ENCODE results near the gene ZNF23. TPM values are rescaled to one million over a fixed set of nuclear protein-coding genes. Genes with fewer than 3 reads are reported as not detected.
"Not testable (repeated sequence)": the region's sequence is repeated elsewhere in the genome, so short reads cannot be mapped to it uniquely, and the experiment has no call there.

Gene ZNF23
- polyA plus RNA-seq (2013, experiment 1 of 2): 8.0 TPM
- polyA plus RNA-seq (2013, experiment 2 of 2): 8.5 TPM

- H2BK5ac ChIP-seq (ENCODE audit: low read length): peak within 1 kb of the TSS; percentile 84
- peak within 1 kb of the TSS; percentile 72 for H3K4me2 ChIP-seq (ENCODE audit: insufficient read depth, low read length, poor library complexity, severe bottlenecking)
- no CpG with 5 or more reads among the region's 52 CpGs for WGBS, 2 donors (ENCODE audit: extremely low coverage in 2 of 2, insufficient read length in 2 of 2, insufficient replicate concordance in 1 of 2)
- peak within 1 kb of the TSS; percentile 99 for H3K9ac ChIP-seq (ENCODE audit: low read depth, low read length, poor library complexity)
- no peak within 1 kb of the TSS for H2BK15ac ChIP-seq (ENCODE audit: low read length)
- peak within 1 kb of the TSS; percentile 96 for H3K18ac ChIP-seq (ENCODE audit: low read length)
- DNase-seq (ENCODE audit: low spot score): peak; percentile 75
- peak within 1 kb of the TSS; percentile 64 for H3K14ac ChIP-seq (ENCODE audit: low read length)
- H3K23ac ChIP-seq (ENCODE audit: low read depth, low read length, poor library complexity): peak within 1 kb of the TSS; percentile 95
- peaks cover 2 to 12% of the 10 kb centered on the region in 2 donors for H3K4me1 ChIP-seq (ENCODE audit: control insufficient read depth in 2 of 2, insufficient read depth in 1 of 2, low read depth in 1 of 2, low read length in 2 of 2)
- peak within 1 kb of the TSS; percentile 64 for H4K91ac ChIP-seq (ENCODE audit: low read depth, low read length, poor library complexity)
- peak within 1 kb of the TSS; percentile 95 for H4K8ac ChIP-seq (ENCODE audit: low read depth, low read length)
- peaks cover 5% of the 10 kb centered on the region for H3K79me1 ChIP-seq (ENCODE audit: low read depth, low read length)
- H3K9me3 ChIP-seq (replicated peaks in 1 of 2; ENCODE audit: control insufficient read depth in 2 of 2, insufficient read depth in 1 of 2, low read depth in 1 of 2, low read length in 2 of 2): no peaks in the 10 kb centered on the region
- H3K4ac ChIP-seq (ENCODE audit: low read length): no peak within 1 kb of the TSS
- H3K4me3 ChIP-seq (ENCODE audit: low read length in 2 of 2): peak within 1 kb of the TSS; percentile 99 to 100
- no peak within 1 kb of the TSS for H3K27ac ChIP-seq (replicated peaks; ENCODE audit: low read length)
- H2BK120ac ChIP-seq (ENCODE audit: low read depth, low read length): no peak within 1 kb of the TSS
- no peak within 1 kb of the TSS for H2BK12ac ChIP-seq (ENCODE audit: low read length)
- peak within 1 kb of the TSS; percentile 98 for H2AFZ ChIP-seq (ENCODE audit: low read length)
- no peaks in the 10 kb centered on the region for H3K27me3 ChIP-seq (ENCODE audit: control insufficient read depth in 3 of 3, insufficient read depth in 3 of 3, low read depth in 1 of 3, low read length in 3 of 3)
- H2AK5ac ChIP-seq (ENCODE audit: low read depth, low read length): peak within 1 kb of the TSS; percentile 65
- H3K36me3 ChIP-seq (replicated peaks in 1 of 2; ENCODE audit: control insufficient read depth in 2 of 2, insufficient read depth in 2 of 2, low read length in 2 of 2): no peaks in the 10 kb centered on the region
Observed at GRCh38 chr16:71461686-71462648, at the start of gene ZNF23. TSS of gene ZNF23 (minus strand) at chr16:71462247. CDS start at chr16:71456796, 5,451 bp downstream.

- no peaks in the 10 kb centered on the region for H3K79me1 ChIP-seq (ENCODE audit: low read depth, low read length)
- no peak overlapping the region for H3K4ac ChIP-seq (ENCODE audit: low read length)
- no peak overlapping the region for H3K23ac ChIP-seq (ENCODE audit: low read depth, low read length, poor library complexity)
- H2BK120ac ChIP-seq (ENCODE audit: low read depth, low read length): no peak overlapping the region
- no peak overlapping the region for H4K8ac ChIP-seq (ENCODE audit: low read depth, low read length)
- H3K27ac ChIP-seq (replicated peaks; ENCODE audit: low read length): no peak overlapping the region
- H3K4me3 ChIP-seq (ENCODE audit: low read length in 2 of 2): no peak overlapping the region
- no peaks in the 10 kb centered on the region for H3K27me3 ChIP-seq (ENCODE audit: control insufficient read depth in 3 of 3, insufficient read depth in 3 of 3, low read depth in 1 of 3, low read length in 3 of 3)
- H3K4me1 ChIP-seq (ENCODE audit: control insufficient read depth in 2 of 2, insufficient read depth in 1 of 2, low read depth in 1 of 2, low read length in 2 of 2): no peaks in the 10 kb centered on the region
- H2BK12ac ChIP-seq (ENCODE audit: low read length): no peak overlapping the region
- no peaks in the 10 kb centered on the region for H3K36me3 ChIP-seq (replicated peaks in 1 of 2; ENCODE audit: control insufficient read depth in 2 of 2, insufficient read depth in 2 of 2, low read length in 2 of 2)
- no peak overlapping the region for H3K4me2 ChIP-seq (ENCODE audit: insufficient read depth, low read length, poor library complexity, severe bottlenecking)
- H2AK5ac ChIP-seq (ENCODE audit: low read depth, low read length): no peak overlapping the region
- H2BK15ac ChIP-seq (ENCODE audit: low read length): no peak overlapping the region
- no peak overlapping the region for H3K9ac ChIP-seq (ENCODE audit: low read depth, low read length, poor library complexity)
- H2AFZ ChIP-seq (ENCODE audit: low read length): no peak overlapping the region
- no peak for DNase-seq (ENCODE audit: low spot score)
- no peak overlapping the region for H3K18ac ChIP-seq (ENCODE audit: low read length)
- H3K14ac ChIP-seq (ENCODE audit: low read length): no peak overlapping the region
- no CpG with 5 or more reads among the region's 1 CpG for WGBS, 2 donors (ENCODE audit: extremely low coverage in 2 of 2, insufficient read length in 2 of 2, insufficient replicate concordance in 1 of 2)
- no peak overlapping the region for H2BK5ac ChIP-seq (ENCODE audit: low read length)
- no peak overlapping the region for H4K91ac ChIP-seq (ENCODE audit: low read depth, low read length, poor library complexity)
- no peaks in the 10 kb centered on the region for H3K9me3 ChIP-seq (replicated peaks in 1 of 2; ENCODE audit: control insufficient read depth in 2 of 2, insufficient read depth in 1 of 2, low read depth in 1 of 2, low read length in 2 of 2)
Observed at GRCh38 chr16:71507061-71507460, 45.0 kb upstream of the ZNF23 start.

- no peak overlapping the region for H2BK5ac ChIP-seq (ENCODE audit: low read length)
Observed at GRCh38 chr16:71504901-71505300, 42.9 kb upstream of the ZNF23 start.

GRCh38 chr16:71504051-71504450 lies 42.0 kb upstream of the ZNF23 start:
- WGBS, 2 donors (ENCODE audit: extremely low coverage in 2 of 2, insufficient read length in 2 of 2, insufficient replicate concordance in 1 of 2): no CpG with 5 or more reads among the region's 7 CpGs
- not testable (repeated sequence) for H3K4me3 ChIP-seq (ENCODE audit: low read length in 2 of 2); H4K91ac ChIP-seq (ENCODE audit: low read depth, low read length, poor library complexity); H2AK5ac ChIP-seq (ENCODE audit: low read depth, low read length); H3K27me3 ChIP-seq (ENCODE audit: control insufficient read depth in 3 of 3, insufficient read depth in 3 of 3, low read depth in 1 of 3, low read length in 3 of 3); H2AFZ ChIP-seq (ENCODE audit: low read length); H2BK15ac ChIP-seq (ENCODE audit: low read length); DNase-seq (ENCODE audit: low spot score); H3K4ac ChIP-seq (ENCODE audit: low read length); H3K18ac ChIP-seq (ENCODE audit: low read length); H3K79me1 ChIP-seq (ENCODE audit: low read depth, low read length); H3K9ac ChIP-seq (ENCODE audit: low read depth, low read length, poor library complexity); H3K36me3 ChIP-seq (replicated peaks in 1 of 2; ENCODE audit: control insufficient read depth in 2 of 2, insufficient read depth in 2 of 2, low read length in 2 of 2); H2BK12ac ChIP-seq (ENCODE audit: low read length); H2BK120ac ChIP-seq (ENCODE audit: low read depth, low read length); H4K8ac ChIP-seq (ENCODE audit: low read depth, low read length); H3K9me3 ChIP-seq (replicated peaks in 1 of 2; ENCODE audit: control insufficient read depth in 2 of 2, insufficient read depth in 1 of 2, low read depth in 1 of 2, low read length in 2 of 2); H3K27ac ChIP-seq (replicated peaks; ENCODE audit: low read length); H3K4me2 ChIP-seq (ENCODE audit: insufficient read depth, low read length, poor library complexity, severe bottlenecking); H3K4me1 ChIP-seq (ENCODE audit: control insufficient read depth in 2 of 2, insufficient read depth in 1 of 2, low read depth in 1 of 2, low read length in 2 of 2); H3K14ac ChIP-seq (ENCODE audit: low read length); H2BK5ac ChIP-seq (ENCODE audit: low read length); H3K23ac ChIP-seq (ENCODE audit: low read depth, low read length, poor library complexity)

More at GRCh38 chr16:71504901-71505300, 42.9 kb upstream of the ZNF23 start:
- Histone ChIP-seq H3K27me3 (ENCODE audit: control insufficient read depth in 3 of 3, insufficient read depth in 3 of 3, low read depth in 1 of 3, low read length in 3 of 3) (no peaks in the 10 kb centered on the region), H4K8ac (ENCODE audit: low read depth, low read length) (no peak overlapping the region), H3K9me3 (replicated peaks in 1 of 2; ENCODE audit: control insufficient read depth in 2 of 2, insufficient read depth in 1 of 2, low read depth in 1 of 2, low read length in 2 of 2) (no peaks in the 10 kb centered on the region), H3K27ac (replicated peaks; ENCODE audit: low read length) (no peak overlapping the region), H2AFZ (ENCODE audit: low read length) (no peak overlapping the region), H4K91ac (ENCODE audit: low read depth, low read length, poor library complexity) (no peak overlapping the region), H3K36me3 (replicated peaks in 1 of 2; ENCODE audit: control insufficient read depth in 2 of 2, insufficient read depth in 2 of 2, low read length in 2 of 2) (no peaks in the 10 kb centered on the region), H2AK5ac (ENCODE audit: low read depth, low read length) (no peak overlapping the region), H3K4me3 (ENCODE audit: low read length in 2 of 2) (no peak overlapping the region), H3K18ac (ENCODE audit: low read length) (no peak overlapping the region), H3K23ac (ENCODE audit: low read depth, low read length, poor library complexity) (no peak overlapping the region), H2BK15ac (ENCODE audit: low read length) (no peak overlapping the region), H3K4me1 (ENCODE audit: control insufficient read depth in 2 of 2, insufficient read depth in 1 of 2, low read depth in 1 of 2, low read length in 2 of 2) (no peaks in the 10 kb centered on the region), H2BK12ac (ENCODE audit: low read length) (no peak overlapping the region), H3K14ac (ENCODE audit: low read length) (no peak overlapping the region), H3K4ac (ENCODE audit: low read length) (no peak overlapping the region), H2BK120ac (ENCODE audit: low read depth, low read length) (no peak overlapping the region), H3K9ac (ENCODE audit: low read depth, low read length, poor library complexity) (no peak overlapping the region), H3K4me2 (ENCODE audit: insufficient read depth, low read length, poor library complexity, severe bottlenecking) (no peak overlapping the region), H3K79me1 (ENCODE audit: low read depth, low read length) (no peaks in the 10 kb centered on the region)
- DNase-seq (ENCODE audit: low spot score): no peak
- WGBS, 2 donors (ENCODE audit: extremely low coverage in 2 of 2, insufficient read length in 2 of 2, insufficient replicate concordance in 1 of 2): no CpG with 5 or more reads among the region's 5 CpGs

Data from neuronal stem cell (in vitro differentiated cells).